ENCODE measurements around the gene DGKZ.

DGKZ gene

GRCh38 chr11:46420513-46420912 is 73.2 kb downstream of the DGKZ start:
- Histone ChIP-seq H3K9me2 (replicated peaks; ENCODE audit: insufficient read depth, low read length) (no peaks in the 10 kb centered on the region), H3K4me3 (ENCODE audit: low read length) (no peak overlapping the region), H3K27me3 (replicated peaks; ENCODE audit: insufficient read depth, low read length) (no peaks in the 10 kb centered on the region), H3K9me3 (replicated peaks; ENCODE audit: insufficient read depth, low read length) (no peaks in the 10 kb centered on the region), H3K9ac (ENCODE audit: low read length) (no peak overlapping the region), H3K79me2 (ENCODE audit: low read length) (no peaks in the 10 kb centered on the region), H3F3A (ENCODE audit: insufficient read depth, low read length) (no peaks in the 10 kb centered on the region), H3K4me2 (ENCODE audit: low read depth, low read length) (no peak overlapping the region), H3K27ac (ENCODE audit: low read length) (no peak overlapping the region), H3K36me3 (replicated peaks; ENCODE audit: insufficient read depth, low read length) (no peaks in the 10 kb centered on the region), H2AFZ (ENCODE audit: low read length) (no peak overlapping the region), H3K4me1 (ENCODE audit: low read length) (no peaks in the 10 kb centered on the region), H4K20me1 (ENCODE audit: insufficient read depth, low read length) (no peaks in the 10 kb centered on the region)
- TF ChIP-seq EZH2phosphoT487 (IDR thresholded peaks at IDR 0.05; ENCODE audit: low read length) (no peak), EZH2 (optimal IDR thresholded peaks at IDR 0.05; ENCODE audit: low read depth, low read length) (no peak)
- TF ChIP-seq, protein P1, sequence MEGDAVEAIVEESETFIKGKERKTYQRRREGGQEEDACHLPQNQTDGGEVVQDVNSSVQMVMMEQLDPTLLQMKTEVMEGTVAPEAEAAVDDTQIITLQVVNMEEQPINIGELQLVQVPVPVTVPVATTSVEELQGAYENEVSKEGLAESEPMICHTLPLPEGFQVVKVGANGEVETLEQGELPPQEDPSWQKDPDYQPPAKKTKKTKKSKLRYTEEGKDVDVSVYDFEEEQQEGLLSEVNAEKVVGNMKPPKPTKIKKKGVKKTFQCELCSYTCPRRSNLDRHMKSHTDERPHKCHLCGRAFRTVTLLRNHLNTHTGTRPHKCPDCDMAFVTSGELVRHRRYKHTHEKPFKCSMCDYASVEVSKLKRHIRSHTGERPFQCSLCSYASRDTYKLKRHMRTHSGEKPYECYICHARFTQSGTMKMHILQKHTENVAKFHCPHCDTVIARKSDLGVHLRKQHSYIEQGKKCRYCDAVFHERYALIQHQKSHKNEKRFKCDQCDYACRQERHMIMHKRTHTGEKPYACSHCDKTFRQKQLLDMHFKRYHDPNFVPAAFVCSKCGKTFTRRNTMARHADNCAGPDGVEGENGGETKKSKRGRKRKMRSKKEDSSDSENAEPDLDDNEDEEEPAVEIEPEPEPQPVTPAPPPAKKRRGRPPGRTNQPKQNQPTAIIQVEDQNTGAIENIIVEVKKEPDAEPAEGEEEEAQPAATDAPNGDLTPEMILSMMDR (IDR thresholded peaks at IDR 0.05; ENCODE audit: low read length): no peak
- no peak for DNase-seq

GRCh38 chr11:46421257-46421880 is 74.1 kb downstream of the DGKZ start:
- H3K4me1 ChIP-seq (ENCODE audit: low read length): no peaks in the 10 kb centered on the region
- no peak overlapping the region for H3K4me2 ChIP-seq (ENCODE audit: low read depth, low read length)
- H3K9ac ChIP-seq (ENCODE audit: low read length): no peak overlapping the region
- no peaks in the 10 kb centered on the region for H3K79me2 ChIP-seq (ENCODE audit: low read length)
- no peak overlapping the region for H3K4me3 ChIP-seq (ENCODE audit: low read length)
- H3K9me3 ChIP-seq (replicated peaks; ENCODE audit: insufficient read depth, low read length): no peaks in the 10 kb centered on the region
- no peaks in the 10 kb centered on the region for H3F3A ChIP-seq (ENCODE audit: insufficient read depth, low read length)
- H3K36me3 ChIP-seq (replicated peaks; ENCODE audit: insufficient read depth, low read length): no peaks in the 10 kb centered on the region
- no peak for DNase-seq
- TF ChIP-seq EZH2phosphoT487 (IDR thresholded peaks at IDR 0.05; ENCODE audit: low read length): no peak
- TF ChIP-seq EZH2 (optimal IDR thresholded peaks at IDR 0.05; ENCODE audit: low read depth, low read length): no peak
- TF ChIP-seq, protein P1 (IDR thresholded peaks at IDR 0.05; ENCODE audit: low read length): no peak
- H2AFZ ChIP-seq (ENCODE audit: low read length): no peak overlapping the region
- no peaks in the 10 kb centered on the region for H4K20me1 ChIP-seq (ENCODE audit: insufficient read depth, low read length)
- no peaks in the 10 kb centered on the region for H3K9me2 ChIP-seq (replicated peaks; ENCODE audit: insufficient read depth, low read length)
- no peak overlapping the region for H3K27ac ChIP-seq (ENCODE audit: low read length)
- H3K27me3 ChIP-seq (replicated peaks; ENCODE audit: insufficient read depth, low read length): no peaks in the 10 kb centered on the region

DNA sequence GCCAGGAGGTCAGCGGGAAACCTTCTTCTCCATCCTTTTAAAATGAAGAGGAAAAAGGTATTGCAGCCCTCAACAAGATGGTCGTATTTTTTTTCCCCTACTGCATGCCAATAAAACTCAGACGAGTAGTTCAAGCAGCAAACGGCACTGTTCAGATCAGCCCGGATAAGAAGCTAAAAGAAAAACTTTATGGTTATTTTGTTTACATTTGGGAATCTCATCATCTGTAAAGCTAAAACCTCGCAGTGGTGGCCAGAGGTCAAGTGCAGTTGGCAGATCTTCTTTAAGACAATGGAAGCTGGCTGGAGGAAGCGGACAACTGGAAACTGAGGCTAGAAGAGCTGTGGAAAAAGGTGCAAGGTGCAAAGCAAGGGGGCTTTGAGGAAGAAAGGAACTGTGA is 75.3 kb downstream of the DGKZ start:
- Histone ChIP-seq H3K4me1 (ENCODE audit: low read length) (no peaks in the 10 kb centered on the region), H3K9ac (ENCODE audit: low read length) (no peak overlapping the region), H3K27ac (ENCODE audit: low read length) (no peak overlapping the region), H3F3A (ENCODE audit: insufficient read depth, low read length) (no peaks in the 10 kb centered on the region), H3K79me2 (ENCODE audit: low read length) (no peaks in the 10 kb centered on the region), H3K9me3 (replicated peaks; ENCODE audit: insufficient read depth, low read length) (no peaks in the 10 kb centered on the region), H3K27me3 (replicated peaks; ENCODE audit: insufficient read depth, low read length) (no peaks in the 10 kb centered on the region), H2AFZ (ENCODE audit: low read length) (no peak overlapping the region), H3K9me2 (replicated peaks; ENCODE audit: insufficient read depth, low read length) (no peaks in the 10 kb centered on the region), H4K20me1 (ENCODE audit: insufficient read depth, low read length) (no peaks in the 10 kb centered on the region), H3K36me3 (replicated peaks; ENCODE audit: insufficient read depth, low read length) (no peaks in the 10 kb centered on the region), H3K4me3 (ENCODE audit: low read length) (no peak overlapping the region), H3K4me2 (ENCODE audit: low read depth, low read length) (no peak overlapping the region)
- TF ChIP-seq EZH2 (optimal IDR thresholded peaks at IDR 0.05; ENCODE audit: low read depth, low read length) (no peak), EZH2phosphoT487 (IDR thresholded peaks at IDR 0.05; ENCODE audit: low read length) (no peak)
- TF ChIP-seq, protein P1 (IDR thresholded peaks at IDR 0.05; ENCODE audit: low read length): no peak
- no peak for DNase-seq
